Transverse colon (tissue), 3 donors: ENCODE data around the gene ARL6IP1.

Source experiments
- CTCF ChIP-seq, 5 experiments: fragments of 200-600 bp in 3 of 5; fragments of 450-650 bp in 2 of 5; sonication (generic) in 3 of 5; IDR thresholded peaks; 1 replicate in 2 of 5; 2 replicates in 3 of 5; pipeline ENCODE4 v1.5.1; 2016 to 2017; ENCODE audit warnings: antibody characterized with exemption in 5 of 5, inconsistent platforms in 3 of 5, mild to moderate bottlenecking in 2 of 5, moderate library complexity in 1 of 5
- POLR2A ChIP-seq: fragments of 450-650 bp; IDR thresholded peaks from one replicate; pipeline ENCODE4 v1.6.1; 2016; ENCODE audit warnings: antibody characterized with exemption, mild to moderate bottlenecking, moderate library complexity

- TF ChIP-seq CTCF (IDR thresholded peaks at IDR 0.05) (no peak), POLR2A (no peak)
These were observed 12.4 kb downstream of the ARL6IP1 start for GRCh38 chr16:18788828-18789514.
